HepG2 (cell line): ENCODE data around the gene DSE. TPM values are rescaled to one million over a fixed set of nuclear protein-coding genes. Genes with fewer than 3 reads are reported as not detected.

Experiments
- ATAC-seq: fragments of 200-7000 bp; cut with Tn5 transposase; 3 replicates; pipeline ENCODE4 v1.9.1; 2020; ENCODE audit warnings: mild to moderate bottlenecking, moderate library complexity
- BruUV-seq: library from RNA; stranded (reverse); fragments of 400-500 nt; replicated peaks from 2 replicates; lab custom pipeline; 2021; lab: Mats Ljungman, UMichigan
- CTCF ChIA-PET: fragments of 300-600 bp; formaldehyde crosslinking; extraction: SDS; loops from one replicate; lab custom pipeline; 2021; ENCODE audit warnings: low total read pairs, inconsistent platforms, low intra/inter-chr PET ratio; lab: Yijun Ruan, JAX
- POLR2A ChIA-PET: fragments of 350-600 bp; sonication (Branson Sonifier 250); formaldehyde crosslinking; loops from one replicate; lab custom pipeline; 2020; ENCODE audit warnings: antibody characterized with exemption, inconsistent platforms; lab: Yijun Ruan, JAX
- DNase-seq: peaks from one replicate; pipeline ENCODE4 v3.0.0-alpha.2; 2015; ENCODE audit warnings: low spot score
- FAIRE-seq: peaks from 3 replicates; lab custom pipeline; 2011; peaks lifted over from hg19 to GRCh38; lab: Jason Lieb, UNC
- H2AFZ ChIP-seq: one replicate; pipeline ENCODE4 v1.6.1; 2011; ENCODE audit warnings: low read length, inconsistent platforms
- H3K27ac ChIP-seq: fragments of 300-600 bp; 3 replicates; pipeline ENCODE4 v1.8.0; 2011; ENCODE audit warnings: mixed run types, mild to moderate bottlenecking, mixed read lengths, low read length, inconsistent platforms; ENCODE audit not compliant: insufficient read depth; ENCODE audit errors: extremely low read length
- H3K27me3 ChIP-seq, 2 experiments: fragments of 200-600 bp in 1 of 2; 2 replicates in 1 of 2; 3 replicates in 1 of 2; pipeline versions ENCODE4 v1.6.0 to v1.8.0; 2011; ENCODE audit warnings: low read length in 2 of 2, mild to moderate bottlenecking in 2 of 2, moderate library complexity in 2 of 2, inconsistent platforms in 1 of 2; ENCODE audit not compliant: insufficient read depth in 2 of 2, control insufficient read depth in 1 of 2
- H3K36me3 ChIP-seq, 2 experiments: fragments of 200-600 bp in 1 of 2; replicated peaks in 1 of 2; 2 replicates in 1 of 2; 3 replicates in 1 of 2; pipeline versions ENCODE4 v1.5.1 to v1.8.0; 2011; ENCODE audit warnings: low read length in 2 of 2, inconsistent platforms in 1 of 2; ENCODE audit not compliant: insufficient read depth in 2 of 2, control insufficient read depth in 1 of 2
- H3K4me1 ChIP-seq: 2 replicates; pipeline ENCODE4 v1.5.1; 2012; ENCODE audit warnings: low read length, inconsistent platforms; ENCODE audit not compliant: insufficient read depth
- H3K4me2 ChIP-seq: 2 replicates; pipeline ENCODE4 v1.6.0; 2011; ENCODE audit warnings: low read depth, low read length, inconsistent platforms
- H3K4me3 ChIP-seq, 3 experiments: fragments of 200-600 bp in 1 of 3; sonication (generic), shearing (Covaris generic) in 1 of 3; replicated peaks in 1 of 3; 2 replicates each; pipeline ENCODE4 v1.5.1; 2011 to 2016; ENCODE audit warnings: low read length in 3 of 3, inconsistent platforms in 2 of 3, low read depth in 2 of 3, mild to moderate bottlenecking in 2 of 3, control low read depth in 1 of 3, mixed read lengths in 1 of 3; ENCODE audit not compliant: insufficient read depth in 1 of 3
- H3K79me2 ChIP-seq: one replicate; pipeline ENCODE4 v1.6.1; 2011; ENCODE audit warnings: low read length, inconsistent platforms; ENCODE audit not compliant: insufficient read depth
- H3K9ac ChIP-seq: 2 replicates; pipeline ENCODE4 v1.6.0; 2011; ENCODE audit warnings: mild to moderate bottlenecking, low read depth, low read length, inconsistent platforms; ENCODE audit not compliant: insufficient read depth
- H3K9me3 ChIP-seq: 2 replicates; pipeline ENCODE4 v1.5.1; 2012; ENCODE audit warnings: mild to moderate bottlenecking, low read length
- H4K20me1 ChIP-seq: 2 replicates; pipeline ENCODE4 v1.6.0; 2011; ENCODE audit warnings: inconsistent platforms, mild to moderate bottlenecking, low read length, moderate library complexity; ENCODE audit not compliant: insufficient read depth
- IRX3 ChIP-seq: sonication (generic); formaldehyde crosslinking; IDR thresholded peaks from 2 replicates; pipeline ENCODE4 v1.8.1; 2023; ENCODE audit warnings: mild to moderate bottlenecking, low read depth, missing genetic modification reagents, borderline replicate concordance
- KAT2B ChIP-seq: fragments of 150-350 bp; IDR thresholded peaks from 2 replicates; pipeline ENCODE4 v1.6.1; 2014; ENCODE audit warnings: low read depth, low read length, borderline replicate concordance
- KAT8 ChIP-seq: IDR thresholded peaks from 2 replicates; pipeline ENCODE4 v1.6.1; 2016; ENCODE audit warnings: missing genetic modification reagents, missing compliant biosample characterization
- NR2C2 ChIP-seq: sonication (generic); formaldehyde crosslinking; IDR thresholded peaks from 2 replicates; pipeline ENCODE4 v1.4.0; 2020; ENCODE audit warnings: missing genetic modification reagents, mild to moderate bottlenecking, moderate library complexity, borderline replicate concordance
- POLR2G ChIP-seq: fragments of 200-400 bp; formaldehyde crosslinking; IDR thresholded peaks from 2 replicates; pipeline ENCODE4 v1.6.1; 2018; ENCODE audit warnings: mild to moderate bottlenecking, low read depth, low read length, moderate library complexity
- RCOR2 ChIP-seq: IDR thresholded peaks from 2 replicates; pipeline ENCODE4 v1.6.1; 2016; ENCODE audit warnings: missing biosample characterization, missing genetic modification reagents
- TOPORS ChIP-seq: sonication (generic); formaldehyde crosslinking; IDR thresholded peaks from 2 replicates; pipeline ENCODE4 v1.8.0; 2023; ENCODE audit warnings: mild to moderate bottlenecking, missing genetic modification reagents
- ZNF780A ChIP-seq: sonication (generic); formaldehyde crosslinking; IDR thresholded peaks from 2 replicates; pipeline ENCODE4 v1.8.0; 2022; ENCODE audit warnings: mild to moderate bottlenecking, missing genetic modification reagents, moderate library complexity
- WGBS: methylation state at CpG from one replicate; pipeline ENCODE4 v1.1.6; 2017; ENCODE audit warnings: low lambda C conversion rate; 5-methylcytosine and 5-hydroxymethylcytosine counted together
- in situ Hi-C: cut with HindIII; loops from 2 replicates; pipeline ENCODE4 v1.10.0; 2017; ENCODE audit warnings: low pct_unique_long_range_greater_than_20kb; ENCODE audit not compliant: extremely low pct_ligation_motif_present
- intact Hi-C: fragments of 100-400 bp; cut with micrococcal nuclease; formaldehyde crosslinking; loops from one replicate; pipeline ENCODE4 v1.10.0; 2022; ENCODE audit not compliant: unreplicated experiment
- polyA plus RNA-seq, 8 experiments: library from polyadenylated mRNA; depleted of rRNA in 3 of 8; stranded (reverse) in 7 of 8; unstranded in 1 of 8; fragments of >200 nt; fragmentation: Illumina TruSeq in 4 of 8; extraction: Trizol in 4 of 8; gene quantifications; 2 replicates each; pipeline versions ENCODE4 v1.2.1 to v1.2.3, GENCODE V29; 2011 to 2016; ENCODE audit warnings: low read depth in 4 of 8, missing spikeins in 1 of 8, mixed read lengths in 1 of 8; ENCODE audit not compliant: insufficient read depth in 1 of 8
- total RNA-seq, 5 experiments: library from RNA; depleted of rRNA; stranded (reverse); fragments of >200 nt; fragmentation: Illumina TruSeq; extraction: Trizol; gene quantifications; 2 replicates each; pipeline ENCODE4 v1.2.3, GENCODE V29; 2016; ENCODE audit warnings: low read depth in 1 of 5
- TF ChIP-seq, protein P1 (sequence below): sonication (generic); formaldehyde crosslinking; IDR thresholded peaks from 2 replicates; pipeline ENCODE4 v1.8.1; 2023; ENCODE audit warnings: mild to moderate bottlenecking, missing genetic modification reagents
- TF ChIP-seq, protein P2 (sequence below): sonication (generic); formaldehyde crosslinking; IDR thresholded peaks from 2 replicates; pipeline ENCODE4 v1.5.0; 2020; ENCODE audit warnings: mild to moderate bottlenecking, missing genetic modification reagents
- TF ChIP-seq, protein P3 (sequence below): sonication (generic); formaldehyde crosslinking; IDR thresholded peaks from 2 replicates; pipeline ENCODE4 v1.5.1; 2020; ENCODE audit warnings: missing genetic modification reagents, mild to moderate bottlenecking, borderline replicate concordance
- TF ChIP-seq, protein P4 (sequence below): sonication (generic); formaldehyde crosslinking; IDR thresholded peaks from 2 replicates; pipeline ENCODE4 v1.5.1; 2020; ENCODE audit warnings: missing genetic modification reagents, mild to moderate bottlenecking, borderline replicate concordance

Gene DSE
- total and polyA plus RNA-seq, 2 of the 13 experiments (the other 11 are each of a cell fraction or from before 2014, with no cell fraction given), result 2.6 to 4.6 TPM

DNA sequence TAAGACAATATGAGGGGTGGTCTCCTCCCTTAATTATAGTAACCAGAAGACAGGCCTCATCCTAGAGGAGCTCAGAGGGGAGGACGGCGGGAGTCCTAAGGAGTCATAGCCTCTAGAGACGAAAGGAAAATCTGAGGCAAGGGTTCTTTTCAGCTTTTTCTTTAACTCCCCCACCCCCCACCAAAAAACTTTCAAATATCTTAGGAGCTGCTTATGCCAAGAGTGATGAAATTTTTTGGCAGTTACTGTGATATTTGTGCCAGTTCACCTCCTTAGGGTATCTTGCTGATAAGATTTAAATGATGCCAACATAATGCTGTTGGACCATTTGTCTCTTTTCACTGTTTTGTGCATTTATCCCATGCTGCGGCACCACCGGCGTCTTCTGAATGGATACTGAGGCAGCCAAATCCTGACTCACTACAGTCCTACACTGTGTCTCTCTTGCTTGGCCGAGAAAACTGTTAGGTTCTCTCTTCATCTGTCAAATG lies 44.5 kb upstream of the DSE start:
- H3K9me3 ChIP-seq, result no peaks in the 10 kb centered on the region
- WGBS, result 77% methylated on average over 7 of the region's 7 CpGs
- ChIA-PET CTCF (no interaction called here), POLR2A (no interaction called here)
- H3K27me3 ChIP-seq, result no peaks in the 10 kb centered on the region
- in situ Hi-C loops, result no loop called here
- no peaks in the 10 kb centered on the region for H3K79me2 ChIP-seq
- peaks cover 20% of the 10 kb centered on the region for H3K4me1 ChIP-seq
- intact Hi-C loops, result no loop called here
- no peak overlapping the region for H2AFZ ChIP-seq
- H3K27ac ChIP-seq, result no peak overlapping the region
- no peaks in the 10 kb centered on the region for H3K36me3 ChIP-seq
- BruUV-seq, result no TSS peak
- H3K9ac ChIP-seq, result no peak overlapping the region
- FAIRE-seq (no peak), ATAC-seq (no peak), DNase-seq (no peak)
- no peaks in the 10 kb centered on the region for H4K20me1 ChIP-seq
- no peak overlapping the region for H3K4me2 ChIP-seq
- no peak overlapping the region for H3K4me3 ChIP-seq
- no peak for TF ChIP-seq KAT8 (CRISPR knock-in tag)
- no peak for TF ChIP-seq IRX3 (CRISPR knock-in tag)
- TF ChIP-seq ZNF780A, result no peak
- TF ChIP-seq, protein P1, sequence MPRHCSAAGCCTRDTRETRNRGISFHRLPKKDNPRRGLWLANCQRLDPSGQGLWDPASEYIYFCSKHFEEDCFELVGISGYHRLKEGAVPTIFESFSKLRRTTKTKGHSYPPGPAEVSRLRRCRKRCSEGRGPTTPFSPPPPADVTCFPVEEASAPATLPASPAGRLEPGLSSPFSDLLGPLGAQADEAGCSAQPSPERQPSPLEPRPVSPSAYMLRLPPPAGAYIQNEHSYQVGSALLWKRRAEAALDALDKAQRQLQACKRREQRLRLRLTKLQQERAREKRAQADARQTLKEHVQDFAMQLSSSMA, result no peak
- TF ChIP-seq, protein P2, sequence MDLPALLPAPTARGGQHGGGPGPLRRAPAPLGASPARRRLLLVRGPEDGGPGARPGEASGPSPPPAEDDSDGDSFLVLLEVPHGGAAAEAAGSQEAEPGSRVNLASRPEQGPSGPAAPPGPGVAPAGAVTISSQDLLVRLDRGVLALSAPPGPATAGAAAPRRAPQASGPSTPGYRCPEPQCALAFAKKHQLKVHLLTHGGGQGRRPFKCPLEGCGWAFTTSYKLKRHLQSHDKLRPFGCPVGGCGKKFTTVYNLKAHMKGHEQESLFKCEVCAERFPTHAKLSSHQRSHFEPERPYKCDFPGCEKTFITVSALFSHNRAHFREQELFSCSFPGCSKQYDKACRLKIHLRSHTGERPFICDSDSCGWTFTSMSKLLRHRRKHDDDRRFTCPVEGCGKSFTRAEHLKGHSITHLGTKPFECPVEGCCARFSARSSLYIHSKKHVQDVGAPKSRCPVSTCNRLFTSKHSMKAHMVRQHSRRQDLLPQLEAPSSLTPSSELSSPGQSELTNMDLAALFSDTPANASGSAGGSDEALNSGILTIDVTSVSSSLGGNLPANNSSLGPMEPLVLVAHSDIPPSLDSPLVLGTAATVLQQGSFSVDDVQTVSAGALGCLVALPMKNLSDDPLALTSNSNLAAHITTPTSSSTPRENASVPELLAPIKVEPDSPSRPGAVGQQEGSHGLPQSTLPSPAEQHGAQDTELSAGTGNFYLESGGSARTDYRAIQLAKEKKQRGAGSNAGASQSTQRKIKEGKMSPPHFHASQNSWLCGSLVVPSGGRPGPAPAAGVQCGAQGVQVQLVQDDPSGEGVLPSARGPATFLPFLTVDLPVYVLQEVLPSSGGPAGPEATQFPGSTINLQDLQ (CRISPR knock-in tag), result no peak
- TF ChIP-seq, protein P3, sequence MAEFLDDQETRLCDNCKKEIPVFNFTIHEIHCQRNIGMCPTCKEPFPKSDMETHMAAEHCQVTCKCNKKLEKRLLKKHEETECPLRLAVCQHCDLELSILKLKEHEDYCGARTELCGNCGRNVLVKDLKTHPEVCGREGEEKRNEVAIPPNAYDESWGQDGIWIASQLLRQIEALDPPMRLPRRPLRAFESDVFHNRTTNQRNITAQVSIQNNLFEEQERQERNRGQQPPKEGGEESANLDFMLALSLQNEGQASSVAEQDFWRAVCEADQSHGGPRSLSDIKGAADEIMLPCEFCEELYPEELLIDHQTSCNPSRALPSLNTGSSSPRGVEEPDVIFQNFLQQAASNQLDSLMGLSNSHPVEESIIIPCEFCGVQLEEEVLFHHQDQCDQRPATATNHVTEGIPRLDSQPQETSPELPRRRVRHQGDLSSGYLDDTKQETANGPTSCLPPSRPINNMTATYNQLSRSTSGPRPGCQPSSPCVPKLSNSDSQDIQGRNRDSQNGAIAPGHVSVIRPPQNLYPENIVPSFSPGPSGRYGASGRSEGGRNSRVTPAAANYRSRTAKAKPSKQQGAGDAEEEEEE (CRISPR knock-in tag), result no peak
- TF ChIP-seq, protein P4, sequence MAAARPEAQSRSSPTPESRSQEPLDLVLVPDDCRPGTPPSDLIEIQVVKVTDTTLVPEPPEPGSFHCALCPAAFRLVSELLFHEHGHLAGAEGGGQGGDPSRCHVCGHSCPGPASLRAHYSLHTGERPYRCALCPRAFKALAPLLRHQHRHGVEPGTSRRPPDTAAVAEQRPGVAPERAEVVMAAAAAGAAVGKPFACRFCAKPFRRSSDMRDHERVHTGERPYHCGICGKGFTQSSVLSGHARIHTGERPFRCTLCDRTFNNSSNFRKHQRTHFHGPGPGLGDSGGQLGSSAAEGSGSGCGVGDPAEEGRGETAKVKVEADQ (CRISPR knock-in tag), result no peak
- TF ChIP-seq KAT2B, result no peak
- TF ChIP-seq POLR2G, result no peak
- TF ChIP-seq TOPORS, result no peak
- TF ChIP-seq RCOR2 (CRISPR knock-in tag), result no peak
- no peak for TF ChIP-seq NR2C2 (CRISPR knock-in tag)
